AG04449 (cell line): Measurements from ENCODE around the gene TMEM150B.

Experiments used
- CTCF ChIA-PET: fragments of 350-600 bp; formaldehyde crosslinking; extraction: SDS; loops from one replicate; lab custom pipeline; 2021; ENCODE audit warnings: antibody characterized with exemption; lab: Yijun Ruan, JAX
- POLR2A ChIA-PET: fragments of 400-600, 350-600 bp; formaldehyde crosslinking; extraction: SDS; loops from one replicate; lab custom pipeline; 2020; ENCODE audit warnings: antibody characterized with exemption, inconsistent platforms; lab: Yijun Ruan, JAX
- DNase-seq: peaks from one replicate; pipeline ENCODE4 v3.0.0-alpha.2; 2010; ENCODE audit warnings: low read depth, low spot score
- H3K4me3 ChIP-seq: 2 replicates; pipeline ENCODE4 v1.5.1; 2011; ENCODE audit warnings: low read depth, mild to moderate bottlenecking, control low read depth, low read length
- CTCF ChIP-seq: IDR thresholded peaks from one replicate; pipeline ENCODE4 v1.5.1; 2011; ENCODE audit warnings: mild to moderate bottlenecking, moderate library complexity, low read length, control low read depth, inconsistent platforms; ENCODE audit not compliant: insufficient read depth; ENCODE audit errors: missing control alignments

TMEM150B gene

GRCh38 chr19:55272142-55272541 is 53.0 kb downstream of the TMEM150B start:
- no peak for TF ChIP-seq CTCF
- no peak overlapping the region for H3K4me3 ChIP-seq
- DNase-seq, result no peak
- ChIA-PET POLR2A (no interaction called here), CTCF (no interaction called here)

GRCh38 chr19:55270172-55270942 is 54.8 kb downstream of the TMEM150B start:
- DNase-seq, result no peak
- no peak for TF ChIP-seq CTCF
- H3K4me3 ChIP-seq, result no peak overlapping the region
- CTCF ChIA-PET, result interaction anchor here (0.6 to 1.5 kb wide), 4 partner anchors 8 to 147 kb away, joined by 3 to 6 read pairs (median 4); partner anchors contain the start of gene SYT5
- POLR2A ChIA-PET, result interaction anchor here (1.3 kb wide), 1 partner anchor 9 kb away, joined by 4 read pairs; the partner anchor contains the start of gene HSPBP1

DNA sequence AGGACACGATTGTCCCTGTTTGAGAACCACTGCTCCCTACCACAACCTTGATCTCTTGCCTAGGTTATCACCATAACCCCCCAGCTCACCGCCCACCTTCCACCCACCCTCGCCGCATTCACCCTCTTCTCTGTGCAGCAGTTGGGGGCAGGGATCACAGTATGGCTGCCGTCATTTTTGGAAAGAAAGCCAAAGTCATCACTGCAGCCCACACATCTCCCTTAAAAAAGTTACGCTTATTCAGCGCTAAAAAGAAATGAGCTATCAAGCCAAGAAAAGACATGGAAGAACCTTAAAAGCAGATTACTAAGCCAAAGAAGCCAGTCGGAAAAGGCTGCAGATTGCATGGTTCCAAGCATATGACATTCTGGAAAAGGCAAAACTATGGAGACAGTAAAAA is 55.8 kb downstream of the TMEM150B start:
- DNase-seq, result no peak
- H3K4me3 ChIP-seq, result no peak overlapping the region
- ChIA-PET CTCF (interaction anchor here (0.6 to 1.5 kb wide), 4 partner anchors 9 to 149 kb away, joined by 3 to 6 read pairs (median 4); no protein-coding TSS in a partner anchor), POLR2A (interaction anchor here (0.9 to 1.3 kb wide), 2 partner anchors 10 to 12 kb away, joined by 4 read pairs; partner anchors contain the start of gene PPP6R1)
- no peak for TF ChIP-seq CTCF

GRCh38 chr19:55266840-55267239 is 58.3 kb downstream of the TMEM150B start:
- no peak for DNase-seq
- ChIA-PET CTCF (no interaction called here), POLR2A (interaction anchor here (0.7 kb wide), 1 partner anchor 141 kb away, joined by 3 read pairs; the partner anchor contains the start of gene UBE2S)
- TF ChIP-seq CTCF, result no peak
- no peak overlapping the region for H3K4me3 ChIP-seq

DNA sequence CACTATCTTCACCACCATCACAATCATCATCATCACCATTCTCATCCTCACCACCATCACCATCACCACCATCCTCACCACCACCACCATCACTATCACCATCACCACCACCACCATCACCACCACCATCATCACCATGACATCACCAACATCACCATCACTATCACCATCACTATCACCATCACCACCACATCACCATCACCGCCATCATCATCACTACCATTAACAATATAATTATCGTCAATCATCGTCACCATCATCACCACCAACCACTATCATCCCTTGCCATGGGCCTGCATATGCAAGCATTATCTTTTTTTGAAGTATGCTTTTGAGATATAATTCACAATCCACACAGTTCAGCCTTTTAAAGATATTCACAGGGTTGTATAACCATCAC is 58.7 kb downstream of the TMEM150B start:
- no peak for DNase-seq
- H3K4me3 ChIP-seq, result no peak overlapping the region
- ChIA-PET POLR2A (no interaction called here), CTCF (no interaction called here)
- TF ChIP-seq CTCF, result no peak

GRCh38 chr19:55265723-55266386 is 59.3 kb downstream of the TMEM150B start:
- DNase-seq, result no peak
- POLR2A ChIA-PET, result no interaction called here
- CTCF ChIA-PET, result no interaction called here
- no peak overlapping the region for H3K4me3 ChIP-seq
- no peak for TF ChIP-seq CTCF
